ENCODE results near the gene RGS16.

DNA sequence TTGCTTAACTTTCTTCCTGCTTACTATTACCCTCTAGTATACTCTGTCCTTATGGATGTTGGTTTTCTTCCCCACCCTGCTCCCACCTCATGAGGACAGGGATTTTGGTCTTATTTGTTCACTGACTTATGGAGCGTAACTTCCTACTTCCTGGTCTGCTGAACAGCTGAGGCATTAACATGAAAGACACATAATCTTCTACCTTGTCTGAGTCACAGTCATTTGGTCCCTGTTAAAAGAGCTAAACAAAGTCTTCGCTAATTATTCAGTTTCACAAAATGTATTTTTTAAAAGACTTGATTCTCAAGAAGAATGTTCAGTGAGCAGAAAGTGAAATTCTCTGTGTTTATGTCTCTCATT lies 33.6 kb downstream of the RGS16 start:
- no peak for TF ChIP-seq EZH2 (IDR thresholded peaks at IDR 0.05; ENCODE audit: borderline replicate concordance, low read depth, low read length)
- TF ChIP-seq ZNF586 (CRISPR knock-in tag; conservative IDR thresholded peaks at IDR 0.05): no peak
- TF ChIP-seq ZNF354B (CRISPR knock-in tag; IDR thresholded peaks at IDR 0.05): no peak
- TF ChIP-seq SMAD3 (CRISPR knock-in tag; conservative IDR thresholded peaks at IDR 0.05): no peak
- TF ChIP-seq ZNF589 (CRISPR knock-in tag; IDR thresholded peaks at IDR 0.05; ENCODE audit: low read depth): no peak
- TF ChIP-seq, protein P1, sequence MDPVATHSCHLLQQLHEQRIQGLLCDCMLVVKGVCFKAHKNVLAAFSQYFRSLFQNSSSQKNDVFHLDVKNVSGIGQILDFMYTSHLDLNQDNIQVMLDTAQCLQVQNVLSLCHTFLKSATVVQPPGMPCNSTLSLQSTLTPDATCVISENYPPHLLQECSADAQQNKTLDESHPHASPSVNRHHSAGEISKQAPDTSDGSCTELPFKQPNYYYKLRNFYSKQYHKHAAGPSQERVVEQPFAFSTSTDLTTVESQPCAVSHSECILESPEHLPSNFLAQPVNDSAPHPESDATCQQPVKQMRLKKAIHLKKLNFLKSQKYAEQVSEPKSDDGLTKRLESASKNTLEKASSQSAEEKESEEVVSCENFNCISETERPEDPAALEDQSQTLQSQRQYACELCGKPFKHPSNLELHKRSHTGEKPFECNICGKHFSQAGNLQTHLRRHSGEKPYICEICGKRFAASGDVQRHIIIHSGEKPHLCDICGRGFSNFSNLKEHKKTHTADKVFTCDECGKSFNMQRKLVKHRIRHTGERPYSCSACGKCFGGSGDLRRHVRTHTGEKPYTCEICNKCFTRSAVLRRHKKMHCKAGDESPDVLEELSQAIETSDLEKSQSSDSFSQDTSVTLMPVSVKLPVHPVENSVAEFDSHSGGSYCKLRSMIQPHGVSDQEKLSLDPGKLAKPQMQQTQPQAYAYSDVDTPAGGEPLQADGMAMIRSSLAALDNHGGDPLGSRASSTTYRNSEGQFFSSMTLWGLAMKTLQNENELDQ (CRISPR knock-in tag; IDR thresholded peaks at IDR 0.05; ENCODE audit: borderline replicate concordance): no peak

Measured in K562 (cell line).